Gastroesophageal sphincter (tissue), 3 donors: ENCODE data around the gene KIF22.

Experiments used
- EP300 ChIP-seq: sonication (generic); formaldehyde crosslinking; IDR thresholded peaks from one replicate; pipeline ENCODE4 v1.6.1; 2017; ENCODE audit warnings: antibody characterized with exemption, mild to moderate bottlenecking
- POLR2A ChIP-seq, 2 donors: fragments of 450-650 bp; IDR thresholded peaks; one replicate each; pipeline ENCODE4 v1.6.1; 2017; ENCODE audit warnings: antibody characterized with exemption in 2 of 2, mild to moderate bottlenecking in 2 of 2, moderate library complexity in 1 of 2
- POLR2AphosphoS5 ChIP-seq: sonication (generic); formaldehyde crosslinking; IDR thresholded peaks from one replicate; pipeline ENCODE4 v1.6.1; 2017; ENCODE audit warnings: antibody characterized with exemption
- TF ChIP-seq, protein P1 (sequence below), 4 experiments: fragments of 200-600 bp in 2 of 4; fragments of 450-650 bp in 2 of 4; sonication (generic) in 1 of 4; IDR thresholded peaks; one replicate each; pipeline ENCODE4 v1.5.1; 2017 to 2019; ENCODE audit warnings: antibody characterized with exemption in 4 of 4, mild to moderate bottlenecking in 2 of 4, moderate library complexity in 2 of 4

DNA sequence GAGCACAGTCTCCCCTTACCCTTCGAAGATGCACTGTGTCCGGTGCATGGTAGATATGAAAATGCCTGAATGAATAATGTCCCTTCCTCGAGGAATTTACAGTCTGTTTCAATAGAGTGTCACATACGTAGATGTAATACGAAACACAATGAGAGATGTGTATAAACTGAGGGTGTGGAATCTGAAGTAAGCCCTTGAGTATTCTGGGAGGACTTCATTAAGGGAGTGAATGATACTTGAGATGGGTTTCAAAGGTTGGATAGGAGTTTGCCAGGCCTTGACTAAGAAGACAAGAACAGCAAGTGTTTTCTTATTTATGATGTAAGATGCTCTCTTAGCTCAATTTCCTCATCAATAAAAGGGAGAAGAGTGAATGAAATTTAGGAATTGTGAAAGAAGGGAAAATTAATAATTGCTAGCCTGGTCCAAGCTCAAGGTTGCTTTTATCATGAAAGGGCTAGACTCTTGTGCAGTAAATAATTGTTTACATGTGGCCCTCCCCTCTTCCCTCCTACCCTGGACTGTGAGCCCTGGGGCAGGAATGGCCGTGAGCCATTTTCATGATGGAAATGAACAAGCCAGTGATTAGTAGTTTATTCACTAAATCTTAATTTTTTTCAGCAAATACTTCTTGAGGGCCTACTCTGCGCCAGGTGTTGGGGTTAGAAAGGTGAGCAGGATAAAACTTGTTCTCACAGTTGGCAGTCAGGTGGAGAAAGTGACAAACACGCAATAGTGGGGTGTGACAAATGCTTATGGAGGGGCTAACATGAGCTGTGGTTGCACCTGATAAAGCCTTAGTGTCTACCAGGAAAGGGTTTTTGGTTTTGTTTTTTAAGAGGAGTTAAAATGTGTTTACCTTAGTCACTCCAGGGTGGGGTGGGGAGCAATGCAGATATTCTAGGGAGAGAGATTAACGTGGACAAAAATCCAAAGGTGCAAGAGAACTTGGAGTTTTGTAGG is 1.6 kb downstream of the KIF22 start:
- TF ChIP-seq, protein P1, sequence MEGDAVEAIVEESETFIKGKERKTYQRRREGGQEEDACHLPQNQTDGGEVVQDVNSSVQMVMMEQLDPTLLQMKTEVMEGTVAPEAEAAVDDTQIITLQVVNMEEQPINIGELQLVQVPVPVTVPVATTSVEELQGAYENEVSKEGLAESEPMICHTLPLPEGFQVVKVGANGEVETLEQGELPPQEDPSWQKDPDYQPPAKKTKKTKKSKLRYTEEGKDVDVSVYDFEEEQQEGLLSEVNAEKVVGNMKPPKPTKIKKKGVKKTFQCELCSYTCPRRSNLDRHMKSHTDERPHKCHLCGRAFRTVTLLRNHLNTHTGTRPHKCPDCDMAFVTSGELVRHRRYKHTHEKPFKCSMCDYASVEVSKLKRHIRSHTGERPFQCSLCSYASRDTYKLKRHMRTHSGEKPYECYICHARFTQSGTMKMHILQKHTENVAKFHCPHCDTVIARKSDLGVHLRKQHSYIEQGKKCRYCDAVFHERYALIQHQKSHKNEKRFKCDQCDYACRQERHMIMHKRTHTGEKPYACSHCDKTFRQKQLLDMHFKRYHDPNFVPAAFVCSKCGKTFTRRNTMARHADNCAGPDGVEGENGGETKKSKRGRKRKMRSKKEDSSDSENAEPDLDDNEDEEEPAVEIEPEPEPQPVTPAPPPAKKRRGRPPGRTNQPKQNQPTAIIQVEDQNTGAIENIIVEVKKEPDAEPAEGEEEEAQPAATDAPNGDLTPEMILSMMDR (IDR thresholded peaks at IDR 0.05) = no peak
- TF ChIP-seq EP300 (no peak), POLR2A (IDR thresholded peaks at IDR 0.05) (no peak), POLR2AphosphoS5 (no peak)
